Prostate gland (tissue), 2 donors: ENCODE results near the gene HBZ.

Experiments
- POLR2A ChIP-seq: fragments of 450-650 bp; IDR thresholded peaks from one replicate; pipeline ENCODE4 v1.6.1; 2016; ENCODE audit warnings: antibody characterized with exemption, mild to moderate bottlenecking
- POLR2AphosphoS5 ChIP-seq: sonication (generic); formaldehyde crosslinking; IDR thresholded peaks from one replicate; pipeline ENCODE4 v1.6.1; 2017; ENCODE audit warnings: antibody characterized with exemption
- TF ChIP-seq, protein P1 (sequence below), 4 experiments: fragments of 200-600 bp in 2 of 4; fragments of 450-650 bp in 2 of 4; sonication (generic) in 2 of 4; IDR thresholded peaks; 1 replicate in 3 of 4; 2 replicates in 1 of 4; pipeline ENCODE4 v1.5.1; 2016 to 2019; ENCODE audit warnings: antibody characterized with exemption in 4 of 4, mild to moderate bottlenecking in 2 of 4, moderate library complexity in 2 of 4

DNA sequence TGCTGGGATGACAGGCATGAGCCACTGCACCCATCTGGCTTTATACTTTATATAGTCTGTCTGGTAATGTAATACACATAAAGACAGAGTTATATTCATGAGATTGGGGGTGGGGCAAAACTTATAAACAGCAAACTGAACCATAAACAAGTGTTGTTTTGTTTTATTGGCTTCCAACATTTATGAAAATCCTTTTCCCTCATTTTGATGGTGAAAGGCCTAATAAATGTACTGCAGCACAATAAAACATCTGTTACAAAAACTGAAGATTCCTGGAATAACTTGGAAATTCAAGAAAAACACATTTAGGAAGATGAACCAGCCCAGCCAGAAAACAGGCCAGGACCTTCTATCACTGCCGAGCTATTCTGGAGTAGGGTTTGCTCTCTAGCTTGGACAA, 30.1 kb upstream of the HBZ start:
- TF ChIP-seq POLR2A (no peak), POLR2AphosphoS5 (no peak)
- TF ChIP-seq, protein P1, sequence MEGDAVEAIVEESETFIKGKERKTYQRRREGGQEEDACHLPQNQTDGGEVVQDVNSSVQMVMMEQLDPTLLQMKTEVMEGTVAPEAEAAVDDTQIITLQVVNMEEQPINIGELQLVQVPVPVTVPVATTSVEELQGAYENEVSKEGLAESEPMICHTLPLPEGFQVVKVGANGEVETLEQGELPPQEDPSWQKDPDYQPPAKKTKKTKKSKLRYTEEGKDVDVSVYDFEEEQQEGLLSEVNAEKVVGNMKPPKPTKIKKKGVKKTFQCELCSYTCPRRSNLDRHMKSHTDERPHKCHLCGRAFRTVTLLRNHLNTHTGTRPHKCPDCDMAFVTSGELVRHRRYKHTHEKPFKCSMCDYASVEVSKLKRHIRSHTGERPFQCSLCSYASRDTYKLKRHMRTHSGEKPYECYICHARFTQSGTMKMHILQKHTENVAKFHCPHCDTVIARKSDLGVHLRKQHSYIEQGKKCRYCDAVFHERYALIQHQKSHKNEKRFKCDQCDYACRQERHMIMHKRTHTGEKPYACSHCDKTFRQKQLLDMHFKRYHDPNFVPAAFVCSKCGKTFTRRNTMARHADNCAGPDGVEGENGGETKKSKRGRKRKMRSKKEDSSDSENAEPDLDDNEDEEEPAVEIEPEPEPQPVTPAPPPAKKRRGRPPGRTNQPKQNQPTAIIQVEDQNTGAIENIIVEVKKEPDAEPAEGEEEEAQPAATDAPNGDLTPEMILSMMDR (IDR thresholded peaks at IDR 0.05), result no peak
